HG03439 (cell line): ENCODE results near the gene DHDH.

Experiments
- ATAC-seq: cut with Tn5 transposase; IDR thresholded peaks from one replicate; pipeline ENCODE4 v1.9.1; 2021; ENCODE audit warnings: mild to moderate bottlenecking, moderate library complexity; ENCODE audit not compliant: unreplicated experiment

The DHDH gene

DNA sequence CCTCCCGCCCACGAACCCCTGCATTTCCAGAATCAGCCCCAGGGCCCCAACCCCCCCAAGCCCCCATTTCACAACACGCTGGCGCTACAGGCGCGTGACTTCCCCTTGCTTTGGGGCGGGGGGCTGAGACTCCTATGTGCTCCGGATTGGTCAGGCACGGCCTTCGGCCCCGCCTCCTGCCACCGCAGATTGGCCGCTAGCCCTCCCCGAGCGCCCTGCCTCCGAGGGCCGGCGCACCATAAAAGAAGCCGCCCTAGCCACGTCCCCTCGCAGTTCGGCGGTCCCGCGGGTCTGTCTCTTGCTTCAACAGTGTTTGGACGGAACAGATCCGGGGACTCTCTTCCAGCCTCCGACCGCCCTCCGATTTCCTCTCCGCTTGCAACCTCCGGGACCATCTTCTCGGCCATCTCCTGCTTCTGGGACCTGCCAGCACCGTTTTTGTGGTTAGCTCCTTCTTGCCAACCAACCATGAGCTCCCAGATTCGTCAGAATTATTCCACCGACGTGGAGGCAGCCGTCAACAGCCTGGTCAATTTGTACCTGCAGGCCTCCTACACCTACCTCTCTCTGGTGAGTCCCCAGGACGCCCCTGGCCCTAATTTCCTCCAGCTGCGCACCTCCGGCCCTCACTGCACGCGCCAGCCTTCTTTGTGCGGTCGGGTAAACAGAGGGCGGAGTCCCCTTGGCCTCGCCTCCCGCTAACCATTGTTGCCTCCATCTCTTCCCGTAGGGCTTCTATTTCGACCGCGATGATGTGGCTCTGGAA is 31.7 kb downstream of the DHDH start, which contains the start of gene FTL:
Gene FTL (plus strand): TSS at position 270 of the 766 bp plus-strand sequence. CDS start 199 bp downstream, at position 469.
- peak; percentile 56 for ATAC-seq

DNA sequence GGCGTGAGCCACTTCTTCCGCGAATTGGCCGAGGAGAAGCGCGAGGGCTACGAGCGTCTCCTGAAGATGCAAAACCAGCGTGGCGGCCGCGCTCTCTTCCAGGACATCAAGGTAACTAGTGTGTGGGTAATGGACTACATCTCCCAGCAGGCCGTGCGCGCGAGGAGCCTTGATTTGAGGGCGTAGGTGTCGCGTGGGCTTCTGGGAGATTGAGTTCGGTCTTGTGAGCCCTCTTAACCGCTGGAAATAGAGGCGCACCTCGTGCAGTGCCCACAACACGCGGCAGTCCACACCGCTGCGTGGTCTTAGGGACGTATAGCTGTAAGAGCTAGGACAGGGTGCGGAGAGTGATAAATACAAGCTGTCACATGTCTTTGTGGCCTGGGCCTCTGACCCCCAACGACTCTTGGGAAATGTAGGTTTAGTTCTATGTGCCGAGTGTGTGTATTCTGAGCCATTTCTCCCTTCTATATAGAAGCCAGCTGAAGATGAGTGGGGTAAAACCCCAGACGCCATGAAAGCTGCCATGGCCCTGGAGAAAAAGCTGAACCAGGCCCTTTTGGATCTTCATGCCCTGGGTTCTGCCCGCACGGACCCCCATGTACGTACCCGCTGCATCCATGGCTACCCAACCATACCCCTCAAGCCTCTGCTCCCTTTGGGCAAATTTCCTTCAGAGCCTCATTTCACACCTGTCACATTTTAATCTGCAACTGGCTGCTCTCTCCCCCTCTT is 32.5 kb downstream of the DHDH start:
- peak; percentile 24 for ATAC-seq

DNA sequence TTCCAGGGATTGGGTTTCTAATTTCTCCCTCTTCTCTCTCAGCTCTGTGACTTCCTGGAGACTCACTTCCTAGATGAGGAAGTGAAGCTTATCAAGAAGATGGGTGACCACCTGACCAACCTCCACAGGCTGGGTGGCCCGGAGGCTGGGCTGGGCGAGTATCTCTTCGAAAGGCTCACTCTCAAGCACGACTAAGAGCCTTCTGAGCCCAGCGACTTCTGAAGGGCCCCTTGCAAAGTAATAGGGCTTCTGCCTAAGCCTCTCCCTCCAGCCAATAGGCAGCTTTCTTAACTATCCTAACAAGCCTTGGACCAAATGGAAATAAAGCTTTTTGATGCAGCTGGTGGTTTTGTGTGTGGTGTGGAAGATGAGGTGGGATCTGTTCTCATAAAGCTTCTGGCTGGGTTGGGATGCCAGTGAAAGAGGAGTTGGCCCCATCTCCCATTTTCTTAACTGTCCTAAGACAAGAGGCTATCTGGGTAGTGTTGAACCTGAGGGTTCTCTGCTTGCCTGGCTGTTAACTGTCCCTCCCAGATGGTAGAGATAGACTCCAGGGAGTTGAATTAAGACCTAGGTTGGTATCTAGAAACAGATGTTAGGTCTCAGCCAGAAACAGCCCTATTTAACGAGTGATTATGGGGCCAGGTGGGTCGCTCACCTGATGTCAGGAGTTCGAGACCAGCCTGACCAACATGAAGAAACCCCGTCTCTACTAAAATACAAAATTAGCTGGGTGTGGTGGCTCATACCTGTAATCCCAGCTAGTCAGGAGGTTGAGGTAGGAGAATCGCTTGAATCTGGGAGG is 33.2 kb downstream of the DHDH start:
- ATAC-seq = no peak

DNA sequence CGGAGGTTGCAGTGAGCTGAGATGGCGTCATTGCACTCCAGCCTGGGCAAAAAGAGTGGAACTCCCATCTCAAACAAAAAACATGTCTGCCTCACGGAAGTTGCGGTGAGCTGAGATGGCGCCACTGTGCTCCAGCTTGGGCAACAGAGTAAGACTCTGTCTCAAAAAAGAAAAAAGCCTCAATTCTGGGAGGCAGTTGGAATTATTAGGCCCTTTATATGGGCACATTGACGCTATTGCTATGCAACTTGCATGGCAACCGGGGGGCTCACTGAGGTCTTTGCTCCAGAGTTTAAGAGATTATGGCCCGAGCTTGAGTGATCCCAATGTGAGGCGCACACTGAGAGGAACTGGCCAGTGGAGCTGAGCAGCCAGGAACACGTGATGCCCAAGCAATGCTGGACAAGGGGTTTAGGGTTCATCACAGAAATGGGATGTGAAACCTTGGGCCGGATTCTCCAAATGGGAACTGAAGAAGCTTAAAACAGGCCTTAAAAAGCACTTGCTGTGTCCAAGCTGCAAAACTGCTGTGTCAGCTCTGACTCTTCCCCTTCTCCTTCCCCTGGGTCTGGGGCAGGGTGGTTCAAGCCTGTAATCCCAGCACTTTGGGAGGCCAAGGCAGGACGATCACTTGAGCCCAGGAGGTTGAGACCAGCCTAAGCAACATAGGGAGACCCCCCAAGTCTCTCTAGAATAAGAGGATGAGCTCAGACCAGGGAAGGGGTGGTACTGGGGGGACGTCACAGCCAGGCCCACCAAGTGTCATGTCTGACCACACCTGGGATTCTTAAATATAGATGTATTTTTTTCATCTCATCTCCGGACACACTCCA is 34.1 kb downstream of the DHDH start:
- ATAC-seq = no peak

DNA sequence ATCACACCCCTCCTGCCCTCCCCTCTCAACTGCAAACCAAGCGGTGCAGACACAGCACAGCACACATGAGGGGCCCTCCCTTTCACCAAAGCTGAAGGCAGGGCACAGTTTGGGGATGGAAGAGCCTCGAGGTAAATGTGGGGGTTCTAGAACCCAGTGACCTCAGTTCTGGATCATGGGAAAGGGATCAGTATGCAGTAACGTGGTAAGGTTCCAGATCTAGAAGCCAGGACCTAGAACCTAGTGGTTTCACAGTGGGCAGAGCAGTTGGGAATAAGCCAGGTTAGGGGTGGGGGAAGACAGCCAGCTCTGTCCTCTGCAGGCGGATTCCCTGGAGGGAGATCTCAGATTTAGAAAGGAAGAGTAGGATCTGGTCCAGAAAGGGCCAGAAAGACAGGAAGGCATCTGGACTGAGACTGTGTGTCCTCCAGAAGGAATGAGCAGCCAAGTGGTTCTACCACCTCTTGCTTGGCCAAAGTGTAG is 34.7 kb downstream of the DHDH start:
- no peak for ATAC-seq

DNA sequence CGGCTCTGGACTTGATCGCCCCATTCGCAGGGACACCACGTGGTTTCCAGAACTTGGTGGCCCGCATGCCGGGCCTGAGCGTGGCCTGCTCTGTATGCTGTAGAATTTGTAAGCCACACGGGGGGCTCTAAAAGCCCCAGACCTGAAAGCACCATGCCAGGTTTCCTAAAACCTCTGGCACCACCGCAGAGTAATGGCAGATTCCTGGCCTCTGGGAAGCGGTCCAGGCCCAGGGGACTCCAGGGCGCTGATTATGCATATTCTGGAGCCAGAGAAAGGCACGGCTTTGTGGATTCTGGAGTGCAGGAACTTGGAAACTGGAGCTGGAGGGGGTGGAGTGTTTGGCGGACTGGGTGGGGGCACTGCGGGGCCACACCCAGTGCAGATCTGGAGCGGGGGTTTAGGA is 35.3 kb downstream of the DHDH start:
- ATAC-seq = no peak

DNA sequence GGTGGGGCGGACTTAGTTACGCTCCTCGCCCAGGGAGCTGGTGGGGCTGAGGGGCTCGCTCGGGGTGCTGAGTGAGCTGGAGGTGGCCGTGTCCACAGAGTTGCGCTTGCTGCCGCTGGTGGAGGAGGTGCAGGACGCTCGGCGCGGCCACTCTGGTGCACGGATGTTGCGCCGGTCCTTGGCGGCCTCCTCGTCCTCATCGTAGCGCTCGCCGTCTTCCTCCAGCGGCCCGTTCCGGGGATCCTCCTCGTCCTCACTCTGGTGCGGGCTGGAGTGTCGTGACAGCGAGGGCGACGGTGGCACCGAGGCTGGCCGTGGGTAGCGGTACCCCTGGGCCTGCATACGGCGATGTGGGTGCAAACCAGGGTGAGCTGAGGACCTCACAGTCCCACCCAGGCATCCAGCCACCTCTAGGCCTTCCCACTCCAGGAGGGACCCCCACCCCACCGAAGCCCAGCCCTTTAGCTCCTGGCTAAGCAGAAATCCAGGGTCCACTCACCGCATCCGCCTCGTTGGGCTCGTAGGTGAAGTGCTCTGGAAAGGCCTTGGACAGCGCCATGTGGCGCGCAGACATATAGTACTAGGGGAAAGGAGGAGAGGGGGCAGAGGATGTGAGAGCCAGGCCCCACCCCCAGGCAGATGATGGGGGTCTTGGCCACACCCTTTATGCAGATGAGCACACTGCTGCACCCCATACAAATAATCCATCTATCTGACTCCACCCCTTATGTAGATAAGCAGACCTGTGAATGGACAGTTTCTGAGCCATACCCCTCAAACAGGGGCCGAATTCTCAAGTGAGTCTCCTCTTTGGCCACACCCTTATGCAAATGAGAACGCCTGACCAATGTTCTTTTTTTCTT is 36.0 kb downstream of the DHDH start:
- no peak for ATAC-seq

DNA sequence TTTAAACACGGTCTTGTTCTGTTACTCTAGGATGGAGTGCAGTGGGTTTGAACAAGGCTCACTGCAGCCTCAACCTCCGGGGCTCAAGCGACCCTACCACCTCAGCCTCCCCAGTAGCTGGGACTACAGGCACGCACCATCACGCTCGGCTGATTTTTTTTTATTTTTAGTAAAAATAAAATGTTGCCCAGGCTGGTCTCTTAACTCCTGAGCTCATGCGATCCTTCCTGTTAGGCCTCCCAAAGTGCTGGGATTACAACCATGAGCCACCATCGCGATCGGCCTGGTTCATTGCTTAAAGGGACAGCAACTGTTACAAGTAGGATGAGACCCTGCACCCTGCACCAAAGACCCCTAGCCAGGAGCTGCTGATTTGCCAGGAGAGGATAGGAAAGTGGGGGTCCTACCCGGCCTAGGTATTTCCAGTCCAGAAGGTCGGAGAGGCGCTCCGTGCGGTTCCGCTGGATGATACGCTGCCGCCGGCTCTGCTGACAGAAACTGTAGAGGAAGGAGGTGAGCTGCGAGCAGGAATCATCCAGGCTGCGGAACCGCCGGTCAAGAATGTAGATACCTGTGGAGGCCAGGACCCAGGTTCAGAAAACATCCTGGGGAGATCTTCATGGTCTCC is 36.8 kb downstream of the DHDH start:
- ATAC-seq = no peak

DNA sequence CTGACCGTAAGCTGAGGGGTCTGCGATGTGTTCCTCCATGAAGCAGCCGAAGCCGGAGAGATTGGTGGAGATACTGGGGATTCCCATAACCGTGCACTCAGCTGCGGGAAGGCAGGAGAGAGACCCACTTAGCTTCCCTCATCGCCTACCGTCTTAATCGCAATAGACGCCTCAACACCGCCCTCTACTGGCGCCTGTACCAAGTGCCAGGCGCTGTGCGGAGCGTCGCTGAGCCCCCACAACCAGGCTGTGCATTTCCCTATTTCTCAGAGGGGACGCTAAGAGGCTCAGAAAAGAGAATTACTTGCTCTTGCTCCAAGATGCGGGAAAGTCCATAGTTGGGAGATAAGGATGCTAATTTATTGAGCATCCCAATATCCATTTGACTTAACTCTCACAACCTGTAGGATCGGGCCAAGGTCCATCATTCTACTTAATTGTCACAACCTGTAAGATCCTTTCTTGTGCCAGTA is 37.5 kb downstream of the DHDH start:
- ATAC-seq = no peak

DNA sequence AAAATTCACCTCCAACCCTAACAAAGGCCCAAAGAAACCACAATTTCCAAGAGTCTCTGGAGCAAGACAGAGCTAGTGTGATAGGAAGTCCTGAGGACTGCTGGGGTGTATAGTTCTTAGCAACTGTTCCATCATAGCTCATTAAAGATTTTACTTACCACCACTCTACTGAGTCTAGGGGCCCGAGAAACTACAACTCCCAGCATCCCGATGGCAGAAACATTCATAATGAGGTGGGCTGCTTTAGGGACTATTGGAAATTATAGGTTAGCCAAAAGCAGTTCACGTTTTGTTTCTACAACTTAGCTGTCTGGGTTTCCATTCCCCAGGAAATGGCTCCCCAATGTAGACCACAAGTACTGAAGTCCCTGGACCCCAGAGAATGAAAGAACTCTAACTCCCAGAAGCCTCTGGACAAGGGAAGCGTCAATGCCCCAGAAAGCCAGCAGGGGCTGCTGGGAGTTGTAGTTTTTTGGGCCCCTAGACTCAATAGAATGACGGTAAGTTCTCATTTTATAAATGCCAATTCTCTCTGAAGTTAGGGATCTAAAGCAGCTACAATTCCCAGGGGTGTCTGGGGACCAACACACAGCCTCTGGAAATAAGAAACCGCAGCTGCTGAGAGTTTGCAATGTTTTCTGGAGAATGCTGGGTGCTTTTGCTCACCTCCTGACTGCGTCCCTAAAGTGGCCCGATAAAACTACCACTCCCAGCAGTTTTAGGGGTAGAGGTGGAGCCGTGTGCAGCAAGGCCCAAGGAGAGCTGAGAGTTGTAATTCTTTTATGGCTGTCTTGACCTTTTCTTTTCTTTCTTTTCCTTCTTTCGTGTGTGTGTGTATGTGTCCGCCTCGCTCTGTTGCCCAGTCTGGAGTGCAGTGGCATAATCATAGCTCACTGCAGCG is 42.7 kb downstream of the DHDH start:
- no peak for ATAC-seq

DNA sequence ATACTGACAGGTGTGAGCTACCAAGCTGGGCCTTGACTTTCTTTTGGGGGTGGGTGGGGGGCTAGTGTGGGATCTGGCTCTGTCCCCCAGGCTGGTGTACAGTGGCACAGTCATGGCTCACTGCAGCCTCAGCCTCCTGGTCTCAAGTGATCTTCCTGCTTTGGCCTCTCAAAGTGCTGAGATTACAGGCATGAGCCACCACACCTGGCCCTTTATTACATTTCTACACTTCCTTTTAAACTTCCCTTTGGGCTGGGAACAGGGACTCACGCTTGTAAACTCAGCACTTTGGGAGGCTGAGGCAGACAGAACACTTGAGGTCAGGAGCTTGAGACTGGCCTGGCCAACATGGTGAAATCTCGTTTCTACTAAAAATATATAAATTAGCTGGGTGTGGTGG is 43.6 kb downstream of the DHDH start:
- ATAC-seq = no peak

DNA sequence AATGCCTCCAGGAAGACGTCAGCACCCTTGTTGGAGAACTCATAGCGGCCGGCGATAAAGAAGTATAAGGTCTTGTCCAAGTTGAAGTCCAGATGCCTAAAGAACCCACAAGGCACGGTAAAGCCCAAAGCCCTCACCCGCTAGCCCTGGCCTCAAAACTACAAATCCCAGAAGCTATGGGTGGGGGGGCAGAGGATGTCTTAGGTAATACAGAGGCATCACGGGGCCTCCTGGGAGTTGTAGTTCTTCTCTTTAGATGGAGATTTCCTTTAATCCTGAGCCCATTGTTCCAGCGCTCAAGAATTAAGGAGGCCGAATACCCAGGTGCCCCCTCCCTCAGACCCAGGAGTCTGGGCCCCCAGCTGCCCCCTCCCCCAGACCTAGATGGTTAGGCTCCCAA is 48.8 kb downstream of the DHDH start:
- no peak for ATAC-seq

DNA sequence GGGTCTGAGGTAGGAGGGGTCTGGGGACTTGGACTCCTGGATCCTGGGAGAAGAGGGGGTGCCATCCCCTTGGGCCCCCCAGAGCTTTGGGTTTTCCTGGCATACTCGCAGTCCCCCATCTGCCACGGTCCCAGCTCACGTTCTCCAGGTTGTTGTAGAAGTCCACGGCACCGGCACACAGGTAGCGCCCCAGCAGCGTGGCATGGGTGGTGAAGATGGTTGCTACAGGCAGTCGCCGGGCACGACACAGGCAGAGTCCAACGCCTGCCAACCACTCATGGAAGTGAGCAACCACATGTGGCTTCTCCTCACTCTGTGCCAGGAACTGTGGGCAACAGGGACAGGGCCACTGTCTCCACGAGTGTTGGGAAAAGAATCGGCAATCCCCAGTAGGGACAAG is 52.2 kb downstream of the DHDH start:
- ATAC-seq = no peak

DNA sequence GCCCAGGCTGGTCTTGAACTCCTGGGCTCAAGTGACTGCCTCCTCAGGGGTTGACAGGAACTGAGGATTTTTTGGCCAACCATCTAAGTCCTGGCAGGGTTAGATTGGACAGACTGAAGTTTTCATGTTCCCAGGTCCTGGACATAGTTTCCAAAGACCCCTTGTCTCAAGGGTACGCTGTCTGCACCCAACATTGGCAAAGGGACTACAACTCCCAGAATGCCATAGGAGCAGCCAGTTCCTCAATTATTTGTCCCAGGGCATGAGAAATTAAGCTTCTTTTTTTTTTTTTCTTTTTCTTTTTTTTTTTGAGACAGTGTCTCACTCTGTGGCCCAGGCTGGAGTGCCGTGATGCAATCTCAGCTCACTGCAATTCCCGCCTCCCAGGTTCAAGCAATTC is 52.7 kb downstream of the DHDH start:
- no peak for ATAC-seq

DNA sequence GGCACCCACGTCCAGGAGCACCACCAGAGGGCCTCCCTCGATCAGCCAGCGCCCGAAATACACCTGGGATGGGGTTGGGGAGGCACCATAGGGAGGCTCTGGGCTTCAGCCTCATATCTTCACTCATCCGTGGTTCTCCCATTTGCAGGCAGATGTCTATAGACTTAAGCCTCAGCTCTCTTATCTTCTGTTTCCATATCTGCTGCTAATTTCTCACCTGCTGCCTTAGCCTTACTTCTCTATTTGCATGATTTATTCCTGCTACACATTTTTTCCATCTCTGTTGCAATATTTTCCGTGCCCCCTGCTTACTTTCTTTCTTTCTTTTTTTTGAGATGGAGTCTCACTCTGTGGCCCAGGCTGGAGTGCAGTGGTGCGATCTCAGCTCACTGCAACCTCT is 53.8 kb downstream of the DHDH start:
- no peak for ATAC-seq

DNA sequence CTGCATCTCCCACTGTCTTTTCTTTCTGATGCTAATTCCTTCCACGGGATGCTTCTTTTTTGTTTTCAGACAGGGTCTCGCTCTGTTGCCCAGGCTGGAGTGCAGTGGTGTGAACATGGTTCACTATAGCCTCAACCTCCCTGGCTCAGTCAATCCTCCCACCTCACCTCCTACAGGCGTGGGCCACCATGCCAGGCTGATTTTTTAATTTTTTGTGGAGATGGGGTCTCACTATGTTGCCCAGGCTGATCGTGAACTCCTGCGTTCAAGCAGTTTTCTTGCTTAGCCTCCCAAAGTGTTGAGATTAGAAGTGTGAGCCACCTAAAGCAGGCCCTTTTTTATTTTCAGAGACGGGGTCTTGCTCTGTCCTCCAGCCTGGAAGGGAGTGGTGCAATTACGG is 54.8 kb downstream of the DHDH start:
- ATAC-seq = no peak

DNA sequence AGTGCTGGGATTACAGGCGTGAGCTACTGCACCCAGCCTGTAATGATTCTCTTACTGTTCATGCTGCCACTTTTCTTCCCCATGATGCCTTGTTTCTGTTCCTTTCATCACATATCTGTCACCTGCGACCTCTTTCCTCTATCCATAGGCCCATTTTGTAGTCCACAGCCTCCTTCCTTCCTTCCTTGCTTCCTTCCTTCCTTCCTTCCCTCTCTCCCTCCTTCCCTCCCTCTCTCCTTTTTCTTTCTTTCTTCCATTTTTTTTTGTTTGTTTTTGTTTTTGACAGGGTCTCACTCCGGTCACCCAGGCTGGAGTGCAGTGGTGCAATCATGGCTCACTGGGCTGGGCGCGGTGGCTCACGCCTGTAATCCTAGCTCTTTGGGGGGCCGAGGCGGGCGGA is 55.4 kb downstream of the DHDH start:
- no peak for ATAC-seq

DNA sequence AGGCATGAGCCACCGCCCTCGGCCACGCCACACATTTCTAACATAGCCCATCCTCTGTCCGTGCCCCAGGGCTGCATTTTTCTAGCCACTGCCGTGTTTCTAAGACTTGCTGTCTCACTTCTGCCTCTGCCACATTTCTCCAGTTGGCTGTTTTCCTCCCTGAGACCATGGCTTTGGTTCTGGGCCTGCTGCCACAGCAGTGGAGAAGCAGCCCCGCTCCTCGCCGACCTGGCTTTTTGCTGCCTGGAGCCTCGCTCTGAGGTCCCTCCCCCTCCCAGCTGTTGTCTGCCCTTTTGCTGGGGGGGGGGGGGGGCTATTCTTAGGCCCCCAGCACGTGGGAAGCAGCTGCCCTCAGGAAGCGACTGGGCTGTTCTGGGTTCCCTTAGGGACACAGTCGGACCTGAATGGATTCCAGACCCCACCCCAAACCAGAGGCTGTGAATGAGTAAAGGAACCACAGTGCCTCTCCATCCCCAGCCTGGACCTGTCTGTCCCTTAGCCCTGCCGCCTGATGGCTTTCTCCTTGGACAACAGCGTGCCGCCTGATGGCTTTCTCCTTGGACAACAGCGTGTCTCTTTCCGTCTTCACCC is 56.3 kb downstream of the DHDH start:
- ATAC-seq = no peak
